Kasumi-1 (cell line): Measurements from ENCODE around the gene CCDC192.

Experiments
- DNase-seq, 2 experiments: peaks; one replicate each; lab custom pipeline; 2025; lab: John Stamatoyannopoulos, UW

Gene CCDC192

DNA sequence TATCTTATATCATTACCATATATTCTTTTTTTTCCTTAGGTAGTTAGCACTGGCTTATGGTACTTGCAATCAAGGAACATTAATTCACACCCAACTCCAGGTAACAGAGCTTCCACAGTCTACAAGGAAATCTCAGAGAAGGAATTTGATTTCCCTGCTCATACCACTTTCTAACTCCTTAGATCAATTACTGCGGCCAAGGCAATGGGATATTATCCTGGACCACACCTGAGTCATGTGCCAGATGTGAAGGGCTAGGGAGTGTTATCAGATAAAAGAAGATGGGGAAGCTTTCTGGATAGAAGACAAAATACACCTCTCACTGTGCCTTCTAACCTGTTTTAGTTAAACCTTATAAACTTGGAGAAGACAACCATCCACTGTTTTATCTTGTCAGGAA lies 181.2 kb downstream of the CCDC192 start:
- no peak for DNase-seq

DNA sequence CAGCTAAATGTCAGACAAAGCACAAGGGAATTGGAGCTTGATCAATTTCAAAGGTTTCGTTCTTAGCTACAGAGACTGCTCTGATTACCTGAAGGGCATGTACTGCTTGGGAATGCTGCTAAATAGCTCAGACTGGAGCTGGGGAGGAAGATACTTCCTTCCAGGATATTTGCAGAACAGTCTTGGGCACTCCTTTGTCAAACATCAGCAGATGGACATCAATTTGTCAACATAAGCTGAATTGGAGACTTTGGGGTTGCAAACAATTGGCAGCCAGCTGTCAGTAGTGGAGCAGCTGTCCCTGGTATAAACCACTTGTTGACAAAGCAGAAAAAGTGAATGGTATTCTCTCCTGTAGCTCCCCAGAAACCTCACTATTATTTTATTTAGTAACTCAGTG lies 182.0 kb downstream of the CCDC192 start:
- no peak for DNase-seq

DNA sequence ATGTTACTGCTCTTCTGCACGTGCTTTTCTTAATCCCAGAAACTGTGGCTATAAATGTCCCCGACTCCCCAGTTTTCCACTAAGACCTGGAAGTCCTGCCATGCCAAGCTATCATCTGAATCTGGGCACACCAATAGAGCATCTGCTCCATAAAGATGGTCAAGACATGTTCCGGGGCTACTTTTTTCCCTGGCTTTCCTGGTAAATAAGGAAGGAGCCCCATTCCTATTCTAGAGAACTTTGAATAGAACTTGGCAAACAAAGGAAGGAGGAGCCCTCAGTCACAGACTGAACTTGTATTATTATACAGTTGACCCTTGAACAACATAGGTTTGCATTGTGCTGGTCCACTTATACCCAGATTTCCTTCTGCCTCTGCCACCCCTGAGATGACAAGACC lies 182.9 kb downstream of the CCDC192 start:
- DNase-seq = no peak

DNA sequence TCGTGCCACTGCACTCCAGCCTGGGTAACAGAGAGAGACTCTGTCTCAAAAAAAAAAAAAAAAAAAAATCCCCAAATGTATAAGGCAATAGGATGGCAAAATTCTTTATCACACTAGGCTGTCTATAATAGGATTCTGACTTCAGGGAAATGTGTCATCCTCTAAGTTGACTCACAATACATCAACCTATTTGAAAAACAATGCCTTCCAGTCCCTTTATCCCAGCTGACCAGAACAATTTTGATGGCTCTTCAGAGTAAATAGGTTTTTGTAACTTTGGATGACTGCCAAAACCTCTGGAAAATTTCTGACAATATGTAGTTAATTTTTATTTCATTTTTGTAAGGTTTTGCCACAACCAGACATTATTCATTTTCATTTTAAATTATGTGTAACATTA lies 184.1 kb downstream of the CCDC192 start:
- DNase-seq = no peak

DNA sequence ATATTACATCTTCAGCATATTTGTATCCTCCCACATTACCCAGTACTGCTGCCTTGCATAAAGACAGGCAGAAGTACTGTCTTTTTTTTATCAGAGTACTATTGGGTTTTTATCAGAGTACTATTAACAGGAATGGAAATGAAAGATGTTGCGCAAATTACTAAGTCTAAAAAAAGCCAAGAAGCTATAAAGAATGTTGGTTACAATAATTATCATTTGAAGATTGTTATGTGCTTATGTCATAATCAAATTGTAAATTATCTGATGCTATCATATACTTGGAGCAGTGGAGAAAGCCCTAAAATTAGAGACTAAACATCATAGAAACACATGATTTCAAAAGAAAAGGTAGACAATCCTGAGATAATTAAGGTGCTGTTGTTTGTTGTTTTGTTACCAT lies 188.8 kb downstream of the CCDC192 start:
- DNase-seq = no peak

DNA sequence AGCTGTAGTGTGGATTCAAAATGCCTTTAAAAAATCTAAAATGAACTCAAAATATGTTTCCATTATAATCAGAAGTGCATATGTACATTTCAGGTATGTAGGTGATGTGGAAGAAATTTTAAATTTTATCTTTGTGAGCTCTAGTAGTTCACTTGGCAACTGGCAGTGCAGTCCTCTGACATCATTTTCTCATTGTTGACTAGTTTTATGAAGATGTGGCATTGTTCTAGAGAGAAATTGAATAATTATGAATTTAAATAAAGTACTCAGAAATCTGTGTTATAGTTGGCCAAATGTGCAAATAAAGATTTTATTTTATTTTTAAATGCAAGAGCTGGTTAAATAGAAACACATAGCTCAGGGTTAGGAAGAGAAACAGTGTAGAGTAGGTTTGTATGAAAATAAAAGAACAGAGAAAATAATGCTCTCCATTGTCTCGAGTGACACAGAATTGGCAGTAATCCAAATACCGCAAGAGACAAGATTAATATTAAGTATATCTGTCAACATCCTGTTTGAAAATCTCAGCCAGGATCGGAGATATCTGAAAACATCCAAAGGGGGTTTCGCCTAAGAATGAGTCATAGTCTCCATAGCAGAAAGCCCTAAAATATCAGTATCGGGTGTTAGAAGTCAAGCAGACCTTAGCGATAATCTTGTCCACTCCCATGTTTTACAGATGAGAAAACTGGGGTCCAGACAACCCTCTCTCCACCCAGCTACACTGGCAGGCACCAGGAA lies 189.4 kb downstream of the CCDC192 start:
- no peak for DNase-seq

- no peak for DNase-seq
Measured at GRCh38 chr5:127893232-127893631, 190.0 kb downstream of the CCDC192 start.

- no peak for DNase-seq
Measured at GRCh38 chr5:127894461-127894860, 191.3 kb downstream of the CCDC192 start.

DNA sequence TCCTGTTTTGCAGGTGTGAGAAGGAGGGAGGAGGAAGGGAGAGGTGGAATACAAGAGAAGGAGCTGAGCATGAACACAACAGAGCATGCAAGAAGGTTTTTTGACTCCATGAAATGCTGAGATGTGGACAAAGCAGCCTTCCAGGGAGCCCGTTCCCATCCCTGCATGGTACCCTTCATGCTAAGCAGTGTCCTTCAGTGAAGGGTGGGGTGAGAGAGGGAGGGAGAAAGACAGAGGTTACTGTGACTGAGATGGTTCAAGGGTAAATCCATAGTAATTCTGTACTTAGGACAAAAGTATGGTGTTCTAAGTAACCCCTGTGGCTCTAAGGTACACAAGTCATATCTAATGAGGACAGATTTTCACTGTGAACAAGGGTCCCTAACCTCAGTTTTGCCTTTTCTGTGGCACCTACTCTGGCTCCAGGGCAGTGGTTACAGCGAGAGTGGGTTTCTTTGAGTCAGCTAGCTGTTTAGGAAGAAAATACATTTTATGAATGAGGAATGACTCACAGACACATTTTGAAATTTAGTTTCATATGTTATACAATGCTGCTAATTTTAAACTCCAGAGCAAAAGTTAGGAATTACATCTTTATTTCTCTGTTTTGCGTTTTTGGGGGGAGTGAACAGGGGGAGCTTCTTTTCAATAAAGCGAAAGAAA lies 195.5 kb downstream of the CCDC192 start:
- DNase-seq = no peak

GRCh38 chr5:127899214-127899610 lies 196.0 kb downstream of the CCDC192 start:
- DNase-seq = no peak

- no peak for DNase-seq
Measured at GRCh38 chr5:127906562-127907204, 203.5 kb downstream of the CCDC192 start.

GRCh38 chr5:127907907-127908306 lies 204.7 kb downstream of the CCDC192 start:
- DNase-seq = no peak

DNA sequence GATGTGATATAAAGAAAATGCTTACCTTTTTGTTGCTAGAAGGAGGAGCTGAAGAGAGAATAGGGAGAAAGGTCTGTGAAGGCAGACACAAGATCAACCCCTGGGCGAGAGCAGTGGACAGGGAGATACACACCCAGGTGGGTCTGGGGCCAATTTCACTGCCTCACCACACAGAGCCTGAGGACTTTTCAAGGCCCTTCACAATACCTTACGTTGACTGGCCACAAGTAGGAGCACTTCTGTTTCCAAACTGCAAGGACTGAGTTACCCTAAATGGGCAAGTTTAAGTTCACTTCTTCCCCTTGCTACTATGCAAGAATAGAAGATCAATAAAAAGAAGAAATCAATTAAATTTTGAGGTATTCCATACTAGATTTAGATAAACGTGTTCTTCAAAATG lies 205.9 kb downstream of the CCDC192 start:
- DNase-seq = peak; percentile 62 to 76

DNA sequence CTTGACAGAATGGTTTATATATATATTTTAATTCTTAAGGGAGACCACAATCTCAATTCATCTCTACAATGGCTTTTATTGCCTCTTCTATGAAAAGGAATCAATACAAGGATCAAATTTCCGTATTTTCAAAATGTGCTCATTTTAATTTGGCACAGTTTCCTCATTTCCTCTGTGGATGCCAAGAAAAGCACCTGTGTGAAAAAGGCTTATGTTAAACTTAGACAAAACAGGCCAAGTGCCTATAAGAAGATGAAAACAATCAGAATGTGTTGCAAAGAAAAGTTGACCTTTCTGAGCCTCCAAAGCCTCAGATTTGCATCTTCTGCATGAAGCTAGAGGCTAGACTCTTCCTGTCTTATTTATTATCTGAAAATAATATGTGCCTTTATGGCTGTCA lies 206.6 kb downstream of the CCDC192 start:
- no peak for DNase-seq

- DNase-seq = no peak
Measured at GRCh38 chr5:127910307-127910956, 207.2 kb downstream of the CCDC192 start.

DNA sequence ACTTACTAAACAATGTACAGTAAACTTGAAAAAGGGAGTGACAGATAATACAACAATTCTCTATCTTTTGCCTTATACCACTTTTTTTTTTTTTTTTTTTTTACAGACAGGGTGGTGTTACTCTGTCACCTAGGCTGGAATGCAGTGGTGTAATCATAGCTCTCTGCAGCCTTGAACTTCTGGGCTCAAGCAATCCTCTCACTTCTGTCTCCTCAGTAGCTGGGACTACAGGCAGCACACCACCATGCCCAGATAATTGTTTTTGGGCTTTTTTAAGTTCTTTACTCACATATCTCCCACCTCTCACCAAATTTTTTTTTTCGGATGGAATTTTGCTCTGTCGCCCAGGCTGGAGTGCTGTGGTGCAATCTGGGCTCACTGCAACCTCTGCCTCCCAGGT lies 208.4 kb downstream of the CCDC192 start:
- no peak for DNase-seq

- no peak for DNase-seq
Measured at GRCh38 chr5:127912411-127912810, 209.2 kb downstream of the CCDC192 start.

DNA sequence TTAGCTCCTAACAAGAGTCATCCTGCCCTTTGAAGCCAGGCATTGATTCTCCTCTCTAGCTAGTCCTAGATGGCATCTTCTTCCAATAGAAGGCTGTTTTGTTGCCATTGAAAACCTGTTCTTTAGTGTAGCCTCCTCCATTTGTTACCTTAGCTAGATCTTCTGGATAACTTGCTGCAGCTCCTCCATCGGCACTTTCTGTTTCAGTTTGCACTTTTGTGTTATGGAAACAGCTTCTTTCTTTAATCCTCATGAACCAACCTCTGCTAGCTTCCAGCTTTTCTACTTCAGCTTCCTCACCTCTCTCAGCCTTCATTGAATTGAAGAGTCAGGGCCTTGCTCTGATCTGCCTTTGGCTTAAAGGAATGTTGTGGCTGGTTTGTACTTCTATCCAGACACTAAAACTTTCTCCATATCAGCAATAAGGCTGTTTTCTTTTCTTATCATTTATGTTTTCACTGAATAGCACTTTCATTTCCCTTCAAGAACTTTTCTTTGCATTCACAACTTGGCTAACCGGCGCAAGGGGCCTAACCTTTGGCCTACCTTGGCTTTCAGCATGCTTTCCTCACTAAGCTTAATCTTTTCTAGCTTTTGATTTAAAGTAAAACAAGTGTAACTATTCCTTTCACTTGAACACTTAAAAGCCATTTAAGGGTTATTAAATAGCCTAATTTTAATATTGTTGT lies 213.8 kb downstream of the CCDC192 start:
- no peak for DNase-seq

GRCh38 chr5:127919006-127919796 lies 216.0 kb downstream of the CCDC192 start:
- no peak for DNase-seq

DNA sequence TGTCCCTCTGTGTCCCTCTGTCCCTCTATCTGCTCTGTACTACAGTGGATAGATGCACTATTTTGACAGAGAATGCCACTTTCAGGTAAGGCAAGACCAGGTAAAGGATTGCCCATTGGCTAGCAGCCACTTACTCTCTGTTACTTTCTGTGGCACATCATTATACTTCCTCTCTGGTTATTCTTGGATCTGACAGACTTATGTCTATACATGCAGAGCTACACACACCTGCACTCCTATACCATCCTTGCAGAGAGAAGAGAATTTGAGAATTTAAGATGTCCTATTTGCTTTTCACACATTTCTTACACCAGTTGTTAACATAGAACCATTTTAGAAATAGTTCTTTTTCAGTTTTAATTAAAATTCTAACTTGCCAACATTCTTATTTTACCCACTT lies 216.6 kb downstream of the CCDC192 start:
- DNase-seq = no peak

DNA sequence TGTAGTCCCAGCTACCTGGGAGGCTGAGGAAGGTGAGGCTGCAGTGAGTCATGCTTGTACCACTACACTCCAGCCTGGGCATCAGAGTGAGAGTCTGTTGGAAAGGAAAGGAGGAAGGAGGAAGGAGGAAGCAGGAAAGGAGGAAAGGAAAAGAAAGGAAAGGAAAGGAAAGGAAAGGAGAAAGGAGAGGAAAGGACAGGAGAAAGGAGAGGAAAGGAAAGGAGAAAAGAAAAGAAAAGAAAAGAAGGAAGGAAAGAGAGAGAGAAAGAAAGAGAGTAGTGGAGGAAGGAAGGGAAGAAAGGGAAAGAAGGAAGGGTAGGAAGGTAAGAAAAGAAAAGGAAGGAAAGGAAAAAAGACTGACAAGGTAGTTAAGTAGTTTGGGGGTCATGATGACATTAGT lies 217.7 kb downstream of the CCDC192 start:
- DNase-seq = no peak
